ENCODE data around the gene MROH9.

MROH9 gene

DNA sequence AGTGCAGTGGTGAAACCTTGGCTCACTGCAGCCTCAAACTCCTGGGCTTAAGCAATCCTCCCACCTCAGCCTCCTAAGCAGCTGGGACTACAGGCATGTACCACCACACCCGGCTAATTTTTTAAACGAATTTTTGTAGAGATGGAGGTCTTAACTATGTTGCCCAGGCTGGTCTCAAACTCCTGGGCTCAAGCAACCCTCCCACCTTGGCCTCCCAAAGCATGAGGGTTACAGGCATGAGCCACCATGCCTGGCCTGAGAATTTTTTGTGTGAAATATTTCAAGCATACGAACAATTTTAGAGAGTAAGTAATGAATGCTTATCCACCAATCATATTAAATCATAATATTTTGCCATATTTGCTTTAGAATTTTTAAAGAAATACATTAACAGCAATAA, 51.6 kb downstream of the MROH9 start:
- Mint-ChIP-seq H3K9me3 (no peaks in the 10 kb centered on the region), H3K4me1 (no peaks in the 10 kb centered on the region), H3K36me3 (ENCODE audit: low read depth) (no peaks in the 10 kb centered on the region), H3K27ac (no peak overlapping the region), H3K27me3 (ENCODE audit: low read depth, poor library complexity) (peaks cover 6% of the 10 kb centered on the region), H3K4me3 (no peak overlapping the region)
- no peak for TF ChIP-seq CTCF (IDR thresholded peaks at IDR 0.05)
- no peak for DNase-seq

DNA sequence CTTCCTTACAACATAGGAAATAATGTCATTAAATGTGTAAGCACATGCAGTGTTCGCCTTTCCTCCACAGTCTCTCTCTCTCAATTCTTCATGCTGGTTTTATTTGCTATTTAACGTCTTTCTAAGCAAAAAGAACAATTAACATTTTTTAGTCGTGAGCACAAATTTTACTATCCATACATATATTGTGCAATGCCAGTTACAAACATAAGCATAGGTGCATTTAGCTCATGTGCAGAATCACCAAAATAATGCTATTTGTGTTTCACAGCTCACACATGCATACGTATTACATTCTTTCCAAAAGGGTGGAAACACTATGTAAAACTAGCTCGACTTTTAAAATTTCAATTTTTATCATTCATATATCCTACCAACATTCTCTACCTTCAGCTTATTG, 52.1 kb downstream of the MROH9 start:
- H3K36me3 Mint-ChIP-seq (ENCODE audit: low read depth) = no peaks in the 10 kb centered on the region

DNA sequence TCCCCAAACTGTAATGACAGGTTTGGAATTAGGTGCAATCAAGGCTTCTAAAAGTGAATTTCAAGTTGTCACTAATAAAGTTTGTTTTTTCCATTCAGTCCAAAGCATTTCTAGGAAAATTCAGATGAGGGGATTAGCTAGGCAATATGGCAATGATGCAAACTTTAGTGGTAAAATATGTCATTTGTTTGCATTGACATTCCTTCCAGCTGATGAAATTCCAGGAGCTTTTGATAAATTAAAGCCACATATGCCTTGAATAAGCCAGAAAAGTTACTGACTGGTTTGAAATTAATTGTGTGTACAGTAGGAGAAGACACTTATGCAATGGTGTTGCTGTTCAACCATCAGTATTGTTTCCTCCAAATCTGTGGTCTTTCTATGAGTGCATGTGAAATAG, 57.8 kb downstream of the MROH9 start:
- TF ChIP-seq CTCF (IDR thresholded peaks at IDR 0.05) = no peak
- no peaks in the 10 kb centered on the region for H3K36me3 Mint-ChIP-seq (ENCODE audit: low read depth)
- no peak for DNase-seq
- peaks cover 9% of the 10 kb centered on the region for H3K27me3 Mint-ChIP-seq (ENCODE audit: low read depth, poor library complexity)
- H3K9me3 Mint-ChIP-seq = no peaks in the 10 kb centered on the region
- no peak overlapping the region for H3K4me3 Mint-ChIP-seq
- H3K27ac Mint-ChIP-seq = no peak overlapping the region
- no peaks in the 10 kb centered on the region for H3K4me1 Mint-ChIP-seq

More for the DNA sequence above, 52.1 kb downstream of the MROH9 start:
- Mint-ChIP-seq H3K27me3 (ENCODE audit: low read depth, poor library complexity) (peaks cover 7% of the 10 kb centered on the region), H3K9me3 (no peaks in the 10 kb centered on the region), H3K4me3 (no peak overlapping the region), H3K4me1 (no peaks in the 10 kb centered on the region), H3K27ac (no peak overlapping the region)
- DNase-seq = no peak
- no peak for TF ChIP-seq CTCF (IDR thresholded peaks at IDR 0.05)

DNA sequence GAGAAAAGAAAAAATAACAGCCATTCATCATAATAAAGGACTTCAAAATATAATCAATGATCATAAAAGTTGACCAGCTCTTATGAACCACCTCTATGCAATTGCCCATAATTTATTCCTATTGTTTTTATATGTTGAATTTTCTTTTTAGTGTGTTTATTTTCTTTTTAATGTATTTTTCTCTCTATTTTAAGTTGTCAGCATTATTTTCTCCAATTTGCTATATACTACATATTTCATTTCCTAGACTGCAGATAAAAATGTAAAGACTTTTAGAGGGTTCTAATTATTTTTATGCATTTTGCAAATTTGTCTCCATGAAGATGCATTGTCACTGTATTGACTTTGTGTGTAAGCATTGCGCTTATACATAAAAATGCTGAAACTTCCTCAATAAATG, 58.4 kb downstream of the MROH9 start:
- Mint-ChIP-seq H3K36me3 (ENCODE audit: low read depth) (no peaks in the 10 kb centered on the region), H3K27me3 (ENCODE audit: low read depth, poor library complexity) (peaks cover 9% of the 10 kb centered on the region), H3K27ac (no peak overlapping the region), H3K4me3 (no peak overlapping the region), H3K4me1 (no peaks in the 10 kb centered on the region), H3K9me3 (no peaks in the 10 kb centered on the region)
- no peak for TF ChIP-seq CTCF (IDR thresholded peaks at IDR 0.05)
- DNase-seq = no peak

DNA sequence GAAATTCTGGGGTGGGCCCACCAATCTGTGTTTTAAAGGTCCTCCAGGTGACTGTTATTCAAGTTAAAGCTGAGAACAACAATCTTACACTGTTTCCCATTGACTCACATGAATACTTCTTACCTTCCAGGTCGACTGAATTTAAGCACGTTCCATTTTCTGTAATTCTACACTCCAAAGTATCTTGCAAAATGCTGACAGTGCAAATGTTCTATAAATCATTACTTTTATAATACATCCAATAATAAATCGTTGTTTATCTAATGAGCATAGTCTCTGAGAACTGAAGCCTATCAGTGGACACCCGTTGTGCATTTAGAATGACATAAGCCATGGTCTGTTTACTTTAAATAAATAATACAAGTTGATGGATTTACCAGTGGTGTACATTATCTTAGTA, 79.5 kb downstream of the MROH9 start:
- no peak for DNase-seq
- H3K4me3 Mint-ChIP-seq = no peak overlapping the region
- peaks cover 4% of the 10 kb centered on the region for H3K27me3 Mint-ChIP-seq (ENCODE audit: low read depth, poor library complexity)
- TF ChIP-seq CTCF (IDR thresholded peaks at IDR 0.05) = no peak
- no peaks in the 10 kb centered on the region for H3K9me3 Mint-ChIP-seq
- H3K4me1 Mint-ChIP-seq = no peaks in the 10 kb centered on the region
- H3K27ac Mint-ChIP-seq = no peak overlapping the region
- no peaks in the 10 kb centered on the region for H3K36me3 Mint-ChIP-seq (ENCODE audit: low read depth)

DNA sequence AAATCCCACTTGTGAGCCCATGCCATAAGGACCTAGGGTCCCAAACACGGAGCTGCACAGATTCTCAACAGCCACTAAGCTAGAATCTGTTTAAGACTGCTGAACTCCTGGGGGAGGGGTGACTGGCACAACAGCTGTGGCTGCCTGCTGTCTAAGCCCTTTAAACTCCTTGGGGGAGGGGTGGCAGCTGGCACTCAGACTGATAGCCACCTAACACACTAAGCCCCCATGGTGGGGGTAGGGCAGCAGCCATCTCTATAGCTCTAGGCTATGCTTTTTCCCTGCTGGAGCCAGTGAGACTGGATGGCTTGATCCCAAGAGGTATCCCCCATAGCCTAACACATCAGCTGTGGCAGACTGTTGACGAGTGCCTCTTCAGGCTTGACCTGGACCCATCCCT, 82.1 kb downstream of the MROH9 start:
- H3K27ac Mint-ChIP-seq = no peak overlapping the region
- no peaks in the 10 kb centered on the region for H3K36me3 Mint-ChIP-seq (ENCODE audit: low read depth)
- peaks cover 12% of the 10 kb centered on the region for H3K9me3 Mint-ChIP-seq
- H3K27me3 Mint-ChIP-seq (ENCODE audit: low read depth, poor library complexity) = peaks cover 12% of the 10 kb centered on the region
- H3K4me3 Mint-ChIP-seq = no peak overlapping the region
- no peak for DNase-seq
- no peak for TF ChIP-seq CTCF (IDR thresholded peaks at IDR 0.05)
- no peaks in the 10 kb centered on the region for H3K4me1 Mint-ChIP-seq
